ENCODE results near the gene LYPLAL1.
"Not testable (repeated sequence)": the region's sequence is repeated elsewhere in the genome, so short reads cannot be mapped to it uniquely, and the experiment has no call there.

LYPLAL1 gene

GRCh38 chr1:219171192-219171935 is 2.3 kb upstream of the LYPLAL1 start:
- DNase-seq = no peak

DNA sequence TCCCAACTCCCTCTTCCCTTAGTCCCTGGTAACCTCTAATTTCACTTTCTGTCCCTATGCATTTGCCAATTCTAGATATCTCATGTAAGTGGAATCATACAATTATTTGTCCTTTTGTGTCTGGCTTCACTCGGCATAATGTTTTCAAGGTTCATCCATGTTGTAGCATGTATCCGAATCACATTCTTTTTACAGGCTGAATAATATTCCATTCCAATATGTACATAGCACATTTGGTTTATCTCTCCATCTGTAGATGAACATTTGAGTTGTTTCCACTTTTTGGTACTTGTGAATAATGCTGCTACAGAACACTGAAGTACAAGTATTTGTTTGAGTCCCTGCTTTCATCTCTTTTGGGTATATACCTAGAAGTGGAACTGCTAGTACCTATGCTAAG is 857 bp upstream of the LYPLAL1 start:
- DNase-seq = no peak

DNA sequence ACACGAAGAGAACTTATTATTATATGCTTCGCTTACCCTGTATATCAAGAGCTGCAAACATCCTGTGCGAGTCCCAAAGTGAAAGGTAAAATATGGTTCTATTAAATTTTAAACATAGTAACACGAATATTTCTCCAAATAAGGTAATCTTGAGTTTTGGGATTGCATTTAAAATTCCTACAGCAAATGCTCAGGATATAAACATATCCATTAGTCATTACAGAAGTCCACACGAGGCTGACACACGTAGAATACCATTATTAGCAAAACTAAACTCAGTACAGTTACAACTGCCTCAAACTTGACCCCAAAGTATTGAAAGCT is 282 bp upstream of the LYPLAL1 start:
- no peak for DNase-seq

DNA sequence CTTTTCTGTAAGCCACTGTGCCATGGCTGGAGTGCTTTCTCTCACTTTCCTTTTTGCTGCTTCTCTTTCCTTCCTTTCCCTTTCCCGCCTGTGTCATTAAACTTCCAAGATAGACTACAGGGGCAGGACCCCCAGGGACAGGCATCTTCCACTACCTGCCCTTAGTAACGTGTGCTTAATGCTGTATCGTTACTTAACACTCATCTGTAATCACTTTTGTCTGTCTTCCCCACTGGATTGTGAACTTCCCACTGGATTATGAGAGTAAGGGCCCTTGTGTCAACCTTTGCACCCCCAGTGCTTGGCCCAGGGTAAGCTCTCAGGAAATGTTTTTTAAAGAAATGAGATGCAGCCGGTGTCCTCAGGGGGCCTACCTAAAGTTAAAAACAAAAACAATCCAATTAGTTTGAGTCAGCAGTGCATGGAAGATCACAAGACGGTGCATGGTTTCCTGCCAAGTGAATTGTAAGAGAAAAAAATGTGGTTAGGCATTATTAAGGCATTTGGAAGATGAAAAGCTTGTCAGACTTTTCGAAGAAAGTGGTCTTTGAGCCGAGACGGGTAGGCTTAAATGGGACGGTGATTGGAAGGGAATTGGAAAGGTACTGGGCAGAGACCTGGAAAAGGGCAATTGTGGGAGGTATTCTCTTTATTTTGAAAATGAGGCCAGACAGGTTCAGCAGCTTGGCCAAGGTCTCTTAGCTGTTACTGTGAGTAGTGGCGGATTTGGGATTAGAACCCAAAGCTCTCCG is 958 bp downstream of the LYPLAL1 start:
- no peak for DNase-seq

DNA sequence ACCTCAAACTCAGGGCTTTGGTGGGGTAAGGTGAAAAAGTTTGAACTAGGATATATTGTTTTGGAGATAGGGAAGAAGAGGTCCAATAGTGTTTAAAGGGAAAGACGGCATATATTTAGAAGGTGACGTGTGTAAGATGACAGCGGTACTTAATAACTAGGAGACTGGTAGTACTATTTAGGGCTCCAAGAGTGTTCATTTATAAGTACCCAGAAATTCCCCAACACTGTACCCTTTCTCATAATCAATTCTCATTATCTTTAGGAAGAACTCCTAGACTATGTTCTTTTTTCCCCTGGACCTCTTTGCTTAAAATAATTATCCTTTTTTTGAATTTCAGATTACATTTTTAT is 1.5 kb downstream of the LYPLAL1 start:
- DNase-seq = no peak

- no peak for DNase-seq
Measured at GRCh38 chr1:219176168-219176567, 2.5 kb downstream of the LYPLAL1 start.

GRCh38 chr1:219177363-219177762 is 3.7 kb downstream of the LYPLAL1 start:
- no peak for DNase-seq

GRCh38 chr1:219177940-219178339 is 4.3 kb downstream of the LYPLAL1 start:
- no peak for DNase-seq

DNA sequence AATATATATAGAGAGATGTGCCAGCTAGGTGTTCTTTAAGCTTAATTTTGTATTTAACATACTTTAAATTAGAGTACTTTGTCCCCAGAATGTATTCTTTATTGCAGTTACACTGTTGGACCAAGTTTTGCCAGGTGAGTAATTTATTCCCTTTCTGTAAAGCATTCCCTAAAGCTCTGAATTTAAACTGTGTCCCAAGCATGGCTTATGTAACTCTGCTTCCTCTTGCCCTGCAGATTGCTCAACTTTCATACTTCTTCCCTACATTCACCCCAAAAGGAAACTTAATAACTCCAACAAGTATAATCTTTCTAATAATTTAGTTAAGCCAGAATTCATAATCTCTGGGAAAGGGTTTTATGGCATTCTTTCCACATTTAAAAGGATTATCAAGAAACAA is 5.6 kb downstream of the LYPLAL1 start:
- no peak for DNase-seq

DNA sequence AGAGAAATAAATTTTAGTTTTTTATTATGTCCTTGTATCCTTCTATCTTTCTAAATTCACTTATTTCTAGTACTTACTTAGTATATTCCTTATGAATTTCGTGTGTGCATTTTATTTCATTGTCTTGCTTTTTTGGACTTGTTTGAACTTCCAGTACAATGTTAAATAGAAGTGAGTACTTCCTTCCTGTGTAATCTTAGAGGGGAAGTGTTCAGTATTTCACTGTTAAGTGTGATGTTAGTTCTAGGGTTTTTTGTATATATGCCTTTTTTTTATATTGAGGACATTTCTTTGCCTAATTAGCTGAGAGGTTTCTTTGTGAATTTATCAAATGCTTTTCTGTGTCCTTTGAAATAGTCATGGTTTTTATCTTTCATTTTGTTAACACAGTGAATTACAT is 10.7 kb downstream of the LYPLAL1 start:
- DNase-seq = no peak

DNA sequence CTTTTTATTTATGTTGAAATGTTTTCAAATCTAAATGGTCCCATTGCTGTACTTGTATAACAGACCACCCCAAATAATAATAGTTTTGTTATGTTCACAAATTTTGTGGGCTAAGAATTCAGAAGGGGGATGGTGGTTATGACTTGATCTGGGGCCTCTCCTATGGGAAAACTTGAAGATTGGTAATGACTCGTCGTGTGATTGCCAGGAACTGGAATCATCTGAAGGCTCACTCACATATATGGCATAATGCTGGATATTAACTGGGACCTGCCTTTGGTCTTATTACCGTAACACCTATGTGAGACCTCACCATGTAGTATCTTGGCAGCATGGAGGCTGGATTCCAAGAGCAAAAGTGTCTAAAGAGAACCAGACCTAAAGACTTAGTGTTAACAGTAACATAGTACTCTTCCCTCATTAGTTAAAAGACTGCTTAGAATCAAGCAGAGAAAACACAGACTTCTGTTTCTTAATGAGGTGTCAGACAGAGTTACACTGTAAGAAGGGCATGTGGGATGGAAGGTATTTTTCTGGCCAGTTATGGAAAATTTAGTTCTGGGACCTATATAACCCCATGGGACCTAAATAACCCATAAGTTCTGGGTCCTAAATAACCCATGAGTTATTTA is 11.9 kb downstream of the LYPLAL1 start:
- no peak for DNase-seq

- no peak for DNase-seq
Measured at GRCh38 chr1:219188331-219188803, 14.7 kb downstream of the LYPLAL1 start.

GRCh38 chr1:219189021-219189824 is 15.5 kb downstream of the LYPLAL1 start:
- DNase-seq = peak in 1 of 2 donors; percentile 25

DNA sequence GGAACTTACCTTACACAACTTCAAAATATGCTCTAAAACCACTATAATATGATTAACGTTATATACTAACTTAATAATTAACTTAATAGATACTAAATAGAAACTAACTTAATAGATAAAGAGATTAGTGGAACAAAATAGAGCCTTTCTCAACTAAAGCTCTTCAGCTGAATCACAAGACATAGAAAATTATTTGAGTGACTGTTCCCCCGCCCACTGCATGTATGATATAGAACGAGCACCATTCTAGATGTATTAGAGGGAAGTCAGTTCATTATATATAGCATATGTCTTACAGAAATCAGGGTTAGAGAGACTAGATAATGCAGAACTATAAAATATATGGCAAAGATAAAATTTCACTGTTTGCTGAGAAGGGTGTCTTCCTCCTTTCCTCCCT is 16.3 kb downstream of the LYPLAL1 start:
- DNase-seq = no peak

GRCh38 chr1:219190605-219191004 is 16.9 kb downstream of the LYPLAL1 start:
- no peak for DNase-seq

DNA sequence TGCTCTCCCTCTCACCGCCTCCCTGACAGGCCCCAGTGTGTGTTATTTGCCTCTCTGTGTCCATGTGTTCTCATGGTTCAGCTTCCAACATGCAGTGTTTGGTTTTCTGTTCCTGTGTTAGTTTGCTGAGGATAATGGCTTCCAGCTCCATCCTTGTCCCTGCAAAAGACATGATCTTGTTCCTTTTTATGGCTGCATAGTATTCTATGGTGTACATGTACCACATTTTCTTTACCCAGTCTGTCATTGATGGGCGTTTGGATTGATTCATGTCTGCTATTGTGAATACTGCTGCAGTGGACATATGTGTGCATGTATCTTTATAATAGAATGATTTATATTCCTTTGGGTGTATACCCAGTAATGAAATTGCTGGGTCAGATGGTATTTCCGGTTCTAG is 22.2 kb downstream of the LYPLAL1 start:
- not testable (repeated sequence) for DNase-seq

DNA sequence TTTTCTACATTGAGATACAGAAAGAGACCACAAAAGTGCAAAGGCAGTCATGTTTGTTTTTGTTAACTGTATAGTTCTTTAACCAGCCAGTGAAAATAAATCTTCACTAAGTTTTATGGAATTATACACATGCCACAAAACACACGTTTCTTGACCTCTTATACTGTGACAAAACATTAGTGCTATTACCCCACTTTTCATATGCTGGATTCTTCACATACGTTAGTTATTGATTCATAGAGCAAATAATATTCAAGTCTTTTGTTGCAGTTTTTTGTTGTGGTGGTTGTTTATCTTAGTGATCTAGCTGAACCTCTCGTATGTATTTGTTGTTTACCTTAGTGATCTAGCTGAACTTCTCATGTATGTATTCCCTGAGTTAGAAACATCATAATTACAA is 28.0 kb downstream of the LYPLAL1 start:
- DNase-seq = no peak

DNA sequence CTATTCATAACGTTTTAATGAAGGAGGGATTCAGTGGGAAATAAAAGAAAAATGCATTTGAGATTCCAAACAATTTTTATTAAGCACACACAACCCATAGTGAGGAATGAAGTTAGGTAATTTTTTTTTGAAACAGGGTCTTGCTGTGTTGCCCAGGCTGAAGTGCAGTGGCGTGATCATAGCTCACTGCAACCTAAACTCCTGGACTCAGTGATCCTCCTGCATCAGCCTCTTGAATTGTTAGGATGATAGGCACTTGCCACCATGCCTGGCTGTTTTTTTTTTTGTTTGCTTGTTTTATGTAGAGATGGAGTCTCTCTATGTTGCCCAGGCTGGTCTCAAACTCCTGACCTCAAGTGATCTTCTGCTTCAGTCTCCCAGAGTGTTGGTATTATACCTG is 28.9 kb downstream of the LYPLAL1 start:
- DNase-seq = no peak

- DNase-seq = no peak
Measured at GRCh38 chr1:219206350-219206749, 32.7 kb downstream of the LYPLAL1 start.

DNA sequence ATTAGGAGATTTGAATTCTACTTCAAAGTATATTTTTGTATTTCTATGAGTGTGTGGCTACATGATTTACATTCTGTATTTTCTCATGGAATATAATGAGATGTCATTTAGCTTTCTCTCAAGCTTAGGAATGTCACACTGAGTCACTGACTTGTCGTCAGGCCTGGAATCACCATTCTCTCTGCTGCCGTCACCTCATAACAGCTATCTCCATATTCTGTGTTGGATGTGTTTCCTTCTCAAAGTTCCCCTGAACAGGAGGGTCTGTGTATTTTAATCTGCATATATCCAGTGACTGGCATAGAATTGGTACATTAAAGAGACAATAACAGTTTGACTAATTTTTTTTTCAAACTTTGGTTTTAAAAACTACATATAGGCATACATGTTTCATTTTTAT is 35.9 kb downstream of the LYPLAL1 start:
- no peak for DNase-seq

DNA sequence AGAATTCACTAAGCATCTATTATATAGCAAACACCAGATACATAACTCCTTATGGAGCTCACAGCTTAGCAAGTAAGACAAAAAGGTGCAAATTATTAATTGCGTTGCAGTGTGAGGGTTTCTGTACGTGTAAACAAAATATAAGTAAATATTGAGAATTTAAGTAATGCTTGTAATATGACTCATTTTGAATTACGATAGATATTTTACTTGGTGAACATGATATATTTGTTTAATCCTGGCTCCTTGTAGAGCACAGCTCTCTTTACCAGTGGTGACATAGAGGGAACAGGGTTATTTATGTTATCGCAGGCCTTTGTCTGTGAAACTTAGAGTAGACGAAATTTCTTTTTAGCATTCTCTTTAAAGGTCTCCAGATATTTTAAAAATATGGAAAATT is 36.4 kb downstream of the LYPLAL1 start:
- no peak for DNase-seq

DNA sequence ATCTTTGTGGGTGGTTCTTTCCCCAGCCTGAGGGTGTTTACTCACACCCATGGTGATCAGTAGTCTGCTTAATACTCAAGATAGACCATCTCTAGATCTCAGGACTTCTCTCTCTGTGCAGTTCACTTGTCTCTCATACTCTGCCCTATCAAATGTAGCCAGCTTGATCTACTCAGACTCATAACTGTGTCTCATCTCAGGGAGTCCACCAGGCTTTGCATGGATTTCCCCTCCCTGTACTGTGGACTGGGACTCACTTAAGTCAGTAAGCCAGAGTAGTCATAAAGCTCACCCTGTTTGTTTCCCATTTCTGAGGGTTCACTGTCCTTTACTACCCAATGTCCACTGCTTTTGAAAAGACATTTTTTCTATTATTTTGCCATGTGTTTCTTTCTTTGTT is 41.8 kb downstream of the LYPLAL1 start:
- no peak for DNase-seq

GRCh38 chr1:219220945-219221344 is 47.3 kb downstream of the LYPLAL1 start:
- DNase-seq = no peak
